H1 (cell line): ENCODE measurements around the gene LBH.

ENCODE experiments used
- ASH2L ChIP-seq: fragments of 200-600, 300-600 bp; sonication (generic); IDR thresholded peaks from one replicate; pipeline ENCODE4 v1.7.1; 2017; ENCODE audit warnings: low read length
- CHD2 ChIP-seq: IDR thresholded peaks from 2 replicates; pipeline ENCODE4 v1.6.1; 2012; ENCODE audit warnings: low read length, improper control_type of control experiment
- CTCF ChIP-seq, 3 experiments: IDR thresholded peaks; 1 replicate in 2 of 3; 2 replicates in 1 of 3; pipeline versions ENCODE4 v1.5.1 to v1.6.1; 2011; ENCODE audit warnings: low read length in 3 of 3, mild to moderate bottlenecking in 3 of 3, inconsistent platforms in 2 of 3, low read depth in 1 of 3, moderate library complexity in 1 of 3; ENCODE audit not compliant: insufficient read depth in 1 of 3; ENCODE audit errors: control extremely low read depth in 1 of 3
- EGR1 ChIP-seq: IDR thresholded peaks from 2 replicates; pipeline ENCODE4 v1.6.1; 2011; ENCODE audit warnings: low read depth, low read length, borderline replicate concordance
- EP300 ChIP-seq, 2 experiments: IDR thresholded peaks; 1 replicate in 1 of 2; 2 replicates in 1 of 2; pipeline ENCODE4 v1.6.1; 2011 to 2012; ENCODE audit warnings: low read depth in 2 of 2, low read length in 2 of 2, mild to moderate bottlenecking in 2 of 2, borderline replicate concordance in 1 of 2, inconsistent platforms in 1 of 2, moderate library complexity in 1 of 2
- JUND ChIP-seq: IDR thresholded peaks from 2 replicates; pipeline ENCODE4 v1.6.1; 2011; ENCODE audit warnings: mild to moderate bottlenecking, improper control_type of control experiment, low read length
- KDM5A ChIP-seq: fragments of 200-600 bp; IDR thresholded peaks from 2 replicates; pipeline ENCODE4 v1.7.1; 2012; ENCODE audit warnings: mild to moderate bottlenecking, low read length, inconsistent platforms, mixed read lengths
- PHF8 ChIP-seq: fragments of 200-600 bp; sonication (generic); conservative IDR thresholded peaks from 2 replicates; pipeline ENCODE4 v1.7.1; 2012; ENCODE audit warnings: low read depth, mild to moderate bottlenecking, inconsistent platforms, low read length, moderate library complexity
- POLR2A ChIP-seq, 2 experiments: IDR thresholded peaks; 1 replicate in 1 of 2; 2 replicates in 1 of 2; pipeline ENCODE4 v1.6.1; 2011; ENCODE audit warnings: low read depth in 2 of 2, low read length in 2 of 2, mild to moderate bottlenecking in 2 of 2; ENCODE audit errors: control extremely low read depth in 1 of 2
- POLR2AphosphoS5 ChIP-seq: IDR thresholded peaks from 2 replicates; pipeline ENCODE4 v1.6.1; 2011; ENCODE audit warnings: low read depth, low read length
- RBBP5 ChIP-seq: IDR thresholded peaks from 2 replicates; pipeline ENCODE4 v1.7.1; 2012; ENCODE audit warnings: low read depth, mild to moderate bottlenecking, inconsistent platforms, low read length, moderate library complexity, borderline replicate concordance
- SP1 ChIP-seq: IDR thresholded peaks from 2 replicates; pipeline ENCODE4 v1.6.1; 2011; ENCODE audit warnings: low read depth, low read length
- YY1 ChIP-seq: IDR thresholded peaks from 2 replicates; pipeline ENCODE4 v1.6.1; 2011; ENCODE audit warnings: low read depth, mild to moderate bottlenecking, low read length
- TF ChIP-seq, protein P1 (sequence below): IDR thresholded peaks from 2 replicates; pipeline ENCODE4 v1.6.1; 2011; ENCODE audit warnings: low read depth, mild to moderate bottlenecking, low read length; ENCODE audit not compliant: insufficient read depth

GRCh38 chr2:30264274-30264673, 32.9 kb downstream of the LBH start:
- no peak for TF ChIP-seq CTCF (IDR thresholded peaks at IDR 0.05; ENCODE audit: control extremely low read depth in 1 of 3, insufficient read depth in 1 of 3, low read depth in 1 of 3, low read length in 3 of 3)
- TF ChIP-seq PHF8 = no peak
- TF ChIP-seq SP1 = no peak
- TF ChIP-seq CHD2 = no peak
- no peak for TF ChIP-seq YY1
- TF ChIP-seq POLR2AphosphoS5 = no peak
- TF ChIP-seq EP300 (IDR thresholded peaks at IDR 0.05; ENCODE audit: borderline replicate concordance in 1 of 2, low read depth in 2 of 2, low read length in 2 of 2) = no peak
- TF ChIP-seq RBBP5 = no peak
- no peak for TF ChIP-seq KDM5A
- no peak for TF ChIP-seq ASH2L
- TF ChIP-seq JUND = no peak
- TF ChIP-seq, protein P1, sequence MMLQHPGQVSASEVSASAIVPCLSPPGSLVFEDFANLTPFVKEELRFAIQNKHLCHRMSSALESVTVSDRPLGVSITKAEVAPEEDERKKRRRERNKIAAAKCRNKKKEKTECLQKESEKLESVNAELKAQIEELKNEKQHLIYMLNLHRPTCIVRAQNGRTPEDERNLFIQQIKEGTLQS = no peak
- no peak for TF ChIP-seq EGR1
- no peak for TF ChIP-seq POLR2A (IDR thresholded peaks at IDR 0.05; ENCODE audit: control extremely low read depth in 1 of 2, low read depth in 2 of 2, low read length in 2 of 2)
